ENCODE data around the gene CFAP61.

GRCh38 chr20:20342066-20342465 lies 289.7 kb downstream of the CFAP61 start:
- TF ChIP-seq CTCF (IDR thresholded peaks at IDR 0.05) (no peak), POLR2A (IDR thresholded peaks at IDR 0.05) (no peak), POLR2AphosphoS5 (IDR thresholded peaks at IDR 0.05) (no peak)

Data from breast epithelium (tissue), 3 donors.